B cell (primary cell): Measurements from ENCODE around the gene TALDO1. TPM values are rescaled to one million over a fixed set of nuclear protein-coding genes. Genes with fewer than 3 reads are reported as not detected.

Experiments
- ATAC-seq: fragments of 200-7000 bp; cut with Tn5 transposase; one replicate; pipeline ENCODE4 v1.10.0; 2021; ENCODE audit warnings: low read depth, mild to moderate bottlenecking, moderate number of reproducible peaks, moderate library complexity
- CTCF ChIA-PET: fragments of 350-600 bp; sonication (Branson Sonifier 250); formaldehyde crosslinking; loops from one replicate; lab custom pipeline; 2021; ENCODE audit warnings: antibody characterized with exemption, inconsistent platforms; lab: Charles Lee
- POLR2A ChIA-PET: fragments of 350-600 bp; sonication (Branson Sonifier 250); formaldehyde crosslinking; loops from one replicate; lab custom pipeline; 2021; ENCODE audit warnings: antibody characterized with exemption; lab: Charles Lee
- DNase-seq: peaks from one replicate; pipeline ENCODE4 v3.0.0; 2013
- H2AFZ ChIP-seq: 2 replicates; pipeline ENCODE4 v1.6.1; 2012; ENCODE audit warnings: mild to moderate bottlenecking, low read depth, low read length; ENCODE audit not compliant: insufficient read depth, poor library complexity, severe bottlenecking
- H3K27ac ChIP-seq, 2 donors: 1 replicate in 1 of 2; 2 replicates in 1 of 2; pipeline ENCODE4 v1.5.1; 2012 to 2013; ENCODE audit warnings: low read length in 2 of 2, mild to moderate bottlenecking in 2 of 2, moderate library complexity in 1 of 2
- H3K27me3 ChIP-seq, 4 experiments: fragments of 200-600 bp in 1 of 4; sonication (generic) in 1 of 4; replicated peaks in 1 of 4; 1 replicate in 2 of 4; 2 replicates in 2 of 4; pipeline versions ENCODE4 v1.6.1 to v1.7.0; 2013 to 2016; ENCODE audit warnings: low read length in 3 of 4, mild to moderate bottlenecking in 2 of 4, mixed read lengths in 1 of 4, moderate library complexity in 1 of 4; ENCODE audit not compliant: insufficient read depth in 4 of 4, control insufficient read depth in 3 of 4; ENCODE audit errors: control extremely low read depth in 1 of 4
- H3K36me3 ChIP-seq, 2 experiments: replicated peaks in 1 of 2; 1 replicate in 1 of 2; 2 replicates in 1 of 2; pipeline versions ENCODE4 v1.6.1 to v1.7.1; 2013; ENCODE audit warnings: low read length in 1 of 2; ENCODE audit not compliant: insufficient read depth in 2 of 2, control insufficient read depth in 1 of 2; ENCODE audit errors: control extremely low read depth in 1 of 2, extremely low read depth in 1 of 2
- H3K4me1 ChIP-seq, 2 donors: fragments of 200-600 bp in 1 of 2; sonication (generic) in 1 of 2; 1 replicate in 1 of 2; 2 replicates in 1 of 2; pipeline versions ENCODE4 v1.5.1 to v1.6.1; 2013 to 2017; ENCODE audit warnings: low read length in 2 of 2; ENCODE audit not compliant: control insufficient read depth in 2 of 2, insufficient read depth in 2 of 2
- H3K4me2 ChIP-seq: replicated peaks from 2 replicates; pipeline ENCODE3; 2012; ENCODE audit warnings: mild to moderate bottlenecking, low read depth, low read length; ENCODE audit not compliant: poor library complexity, severe bottlenecking
- H3K4me3 ChIP-seq, 5 experiments: fragments of 200-600 bp in 1 of 5; sonication (generic) in 1 of 5; 1 replicate in 3 of 5; 2 replicates in 2 of 5; pipeline versions ENCODE4 v1.5.1 to v1.7.0; 2011 to 2016; ENCODE audit warnings: low read length in 4 of 5, mild to moderate bottlenecking in 4 of 5, low read depth in 2 of 5, control low read depth in 1 of 5, moderate library complexity in 1 of 5; ENCODE audit not compliant: insufficient read depth in 1 of 5; ENCODE audit errors: control extremely low read depth in 1 of 5, extremely low read depth in 1 of 5
- H3K79me2 ChIP-seq: fragments of 200-600 bp; sonication (generic); one replicate; pipeline ENCODE4 v1.6.0; 2016; ENCODE audit warnings: low read length; ENCODE audit not compliant: control insufficient read depth, insufficient read depth
- H3K9ac ChIP-seq: fragments of 200-600 bp; sonication (generic); 2 replicates; pipeline ENCODE4 v1.6.1; 2017; ENCODE audit warnings: mild to moderate bottlenecking, low read length, moderate library complexity
- H3K9me3 ChIP-seq, 3 donors: one replicate each; pipeline versions ENCODE4 v1.6.1 to v1.7.1; 2013; ENCODE audit warnings: low read length in 2 of 3; ENCODE audit not compliant: control insufficient read depth in 2 of 3, insufficient read depth in 1 of 3; ENCODE audit errors: control extremely low read depth in 1 of 3
- H4K20me1 ChIP-seq: 2 replicates; pipeline ENCODE4 v1.6.0; 2012; ENCODE audit warnings: mild to moderate bottlenecking, low read length; ENCODE audit not compliant: insufficient read depth, control insufficient read depth, poor library complexity, severe bottlenecking
- H3K27ac Mint-ChIP-seq: one replicate; pipeline ENCODE4 v1.8.0; 2021; ENCODE audit warnings: mixed read lengths
- H3K27me3 Mint-ChIP-seq: one replicate; pipeline ENCODE4 v1.8.0; 2021; ENCODE audit warnings: mixed read lengths
- H3K4me1 Mint-ChIP-seq: one replicate; pipeline ENCODE4 v1.8.0; 2021; ENCODE audit warnings: mixed read lengths
- H3K4me3 Mint-ChIP-seq: one replicate; pipeline ENCODE4 v1.8.0; 2021; ENCODE audit warnings: mixed read lengths
- H3K9me3 Mint-ChIP-seq: one replicate; pipeline ENCODE4 v1.8.0; 2022; ENCODE audit warnings: mixed read lengths; ENCODE audit not compliant: insufficient read depth
- EZH2 ChIP-seq: IDR thresholded peaks from 2 replicates; pipeline ENCODE4 v1.6.1; 2012; ENCODE audit warnings: borderline replicate concordance, low read depth, mild to moderate bottlenecking, moderate library complexity, low read length; ENCODE audit not compliant: insufficient read depth, poor library complexity, severe bottlenecking
- WGBS: methylation state at CpG from one replicate; pipeline ENCODE4 v1.1.5; 2013; ENCODE audit warnings: missing lambda C conversion rate; ENCODE audit not compliant: insufficient coverage; 5-methylcytosine and 5-hydroxymethylcytosine counted together
- intact Hi-C: fragments of 100-400 bp; cut with micrococcal nuclease; formaldehyde crosslinking; loops from one replicate; pipeline ENCODE4 v1.10.0; 2022
- polyA plus RNA-seq: library from polyadenylated mRNA; depleted of rRNA; stranded (reverse); fragments of >200 nt; gene quantifications from 2 replicates; pipeline ENCODE4 v1.2.3, GENCODE V29; 2012
- total RNA-seq, 2 donors: library from RNA; stranded (reverse); fragments of 120-200 nt in 1 of 2; gene quantifications; 1 replicate in 1 of 2; 2 replicates in 1 of 2; pipeline versions ENCODE4 v1.2.3 to v1.2.4, GENCODE V29; 2013 to 2022
- TF ChIP-seq, protein P1 (sequence below): fragments of 200-600 bp; IDR thresholded peaks from one replicate; pipeline ENCODE4 v1.8.0; 2022; ENCODE audit warnings: antibody characterized with exemption, mild to moderate bottlenecking

Gene TALDO1
- total and polyA plus RNA-seq, 2 donors (not counting 1 experiment from before 2014, with no cell fraction given), result 82.4 to 116 TPM

DNA sequence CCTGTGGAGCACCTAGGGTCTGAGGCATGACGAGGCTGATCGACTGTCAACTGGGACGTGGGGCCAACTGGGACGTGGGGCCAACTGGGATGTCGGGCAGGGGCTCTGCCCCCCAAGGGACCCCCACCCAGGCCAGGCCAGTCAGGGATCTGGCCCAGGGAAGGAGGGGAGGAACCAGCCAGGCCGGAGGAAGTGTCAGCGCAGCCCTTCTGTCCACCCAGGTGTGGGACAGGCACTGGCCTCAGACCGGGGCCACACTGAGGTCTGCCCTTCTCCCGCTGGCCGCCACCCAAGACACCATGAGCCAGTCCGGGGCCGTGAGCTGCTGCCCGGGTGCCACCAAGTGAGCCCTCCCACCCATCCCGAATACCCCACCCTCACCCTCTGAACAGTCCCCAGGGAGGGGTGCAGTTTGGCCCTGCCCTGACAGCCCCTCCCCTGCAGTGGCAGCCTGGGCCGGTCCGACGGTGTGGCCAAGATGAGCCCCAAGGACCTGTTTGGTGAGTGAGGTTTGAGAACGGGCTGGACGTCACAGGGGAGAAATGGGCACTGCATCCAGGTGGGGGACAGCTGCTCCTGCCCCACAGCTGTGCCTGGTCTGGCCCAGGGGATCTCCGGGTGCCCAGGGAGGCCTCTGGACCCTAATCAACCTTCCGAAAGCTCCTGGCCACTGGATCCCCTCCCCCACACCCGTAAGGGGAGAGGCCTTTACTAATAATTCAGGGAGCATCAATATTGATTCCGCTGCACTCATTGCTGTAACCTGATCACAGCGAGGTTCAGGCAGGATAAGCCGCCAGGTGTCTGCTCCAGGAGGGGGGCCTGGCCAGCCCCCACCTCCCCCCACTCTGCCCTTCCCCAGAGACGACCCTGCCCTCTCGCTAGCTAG lies 37.9 kb upstream of the TALDO1 start:
- ChIA-PET POLR2A (interaction anchor here (0.6 to 0.8 kb wide), 2 partner anchors 14 to 66 kb away, joined by 3 to 7 read pairs; partner anchors contain the start of gene TMEM80), CTCF (no interaction called here)
- no peak overlapping the region for H3K27ac Mint-ChIP-seq
- H3K9me3 Mint-ChIP-seq, result no peaks in the 10 kb centered on the region
- Histone ChIP-seq H3K27me3 (peaks cover 0 to 44% (median 12%) of the 10 kb centered on the region in 4 experiments), H3K4me2 (no peak overlapping the region), H3K9me3 (peaks cover 0 to 4% (median 0%) of the 10 kb centered on the region in 3 donors), H3K9ac (no peak overlapping the region), H3K27ac (no peak overlapping the region), H3K36me3 (no peaks in the 10 kb centered on the region), H3K4me1 (peaks cover 13 to 21% of the 10 kb centered on the region in 2 donors), H3K4me3 (no peak overlapping the region), H4K20me1 (peaks cover 12% of the 10 kb centered on the region), H3K79me2 (peaks cover 4% of the 10 kb centered on the region), H2AFZ (no peak overlapping the region)
- WGBS, result 87% methylated on average over 19 of the region's 27 CpGs
- H3K4me1 Mint-ChIP-seq, result peaks cover 10% of the 10 kb centered on the region
- ATAC-seq (no peak), DNase-seq (no peak)
- intact Hi-C loops, result no loop called here
- peaks cover 13% of the 10 kb centered on the region for H3K27me3 Mint-ChIP-seq
- no peak overlapping the region for H3K4me3 Mint-ChIP-seq
- TF ChIP-seq EZH2, result no peak
- TF ChIP-seq, protein P1, sequence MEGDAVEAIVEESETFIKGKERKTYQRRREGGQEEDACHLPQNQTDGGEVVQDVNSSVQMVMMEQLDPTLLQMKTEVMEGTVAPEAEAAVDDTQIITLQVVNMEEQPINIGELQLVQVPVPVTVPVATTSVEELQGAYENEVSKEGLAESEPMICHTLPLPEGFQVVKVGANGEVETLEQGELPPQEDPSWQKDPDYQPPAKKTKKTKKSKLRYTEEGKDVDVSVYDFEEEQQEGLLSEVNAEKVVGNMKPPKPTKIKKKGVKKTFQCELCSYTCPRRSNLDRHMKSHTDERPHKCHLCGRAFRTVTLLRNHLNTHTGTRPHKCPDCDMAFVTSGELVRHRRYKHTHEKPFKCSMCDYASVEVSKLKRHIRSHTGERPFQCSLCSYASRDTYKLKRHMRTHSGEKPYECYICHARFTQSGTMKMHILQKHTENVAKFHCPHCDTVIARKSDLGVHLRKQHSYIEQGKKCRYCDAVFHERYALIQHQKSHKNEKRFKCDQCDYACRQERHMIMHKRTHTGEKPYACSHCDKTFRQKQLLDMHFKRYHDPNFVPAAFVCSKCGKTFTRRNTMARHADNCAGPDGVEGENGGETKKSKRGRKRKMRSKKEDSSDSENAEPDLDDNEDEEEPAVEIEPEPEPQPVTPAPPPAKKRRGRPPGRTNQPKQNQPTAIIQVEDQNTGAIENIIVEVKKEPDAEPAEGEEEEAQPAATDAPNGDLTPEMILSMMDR, result no peak

DNA sequence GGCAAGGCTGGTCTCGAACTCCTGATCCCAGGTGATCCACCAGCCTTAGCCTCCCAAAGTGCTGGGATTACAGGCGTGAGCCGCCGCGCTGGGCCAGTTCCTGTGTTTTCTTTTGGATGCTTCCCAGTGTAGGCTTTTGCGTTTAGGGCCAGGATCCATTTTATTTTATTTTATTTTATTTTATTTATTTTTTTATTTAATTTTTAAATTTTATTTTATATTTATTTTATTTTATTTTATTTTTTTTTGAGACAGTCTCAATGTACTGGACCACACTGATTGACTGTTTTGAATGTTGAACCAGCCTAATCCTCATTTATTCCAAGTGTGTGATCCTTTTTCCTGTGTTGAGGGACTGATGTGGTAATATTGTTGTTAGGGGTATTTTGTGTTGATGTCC lies 32.8 kb upstream of the TALDO1 start:
- Mint-ChIP-seq H3K27ac (no peak overlapping the region), H3K9me3 (no peaks in the 10 kb centered on the region), H3K27me3 (peaks cover 19% of the 10 kb centered on the region), H3K4me1 (peaks cover 10% of the 10 kb centered on the region), H3K4me3 (no peak overlapping the region)
- Histone ChIP-seq H3K9me3 (peaks cover 0 to 9% (median 0%) of the 10 kb centered on the region in 3 donors), H4K20me1 (no peaks in the 10 kb centered on the region), H3K27me3 (peaks cover 0 to 19% (median 2%) of the 10 kb centered on the region in 4 experiments), H3K36me3 (no peaks in the 10 kb centered on the region), H3K4me3 (no peak overlapping the region), H3K27ac (no peak overlapping the region), H3K4me1 (peaks cover 0 to 13% of the 10 kb centered on the region in 2 donors), H3K79me2 (no peaks in the 10 kb centered on the region), H2AFZ (no peak overlapping the region), H3K9ac (no peak overlapping the region), H3K4me2 (no peak overlapping the region)
- no peak for ATAC-seq
- no peak for DNase-seq
- WGBS, result 88% methylated on average over 2 of the region's 6 CpGs
- POLR2A ChIA-PET, result no interaction called here
- intact Hi-C loops, result no loop called here
- CTCF ChIA-PET, result no interaction called here
- TF ChIP-seq EZH2, result no peak
- TF ChIP-seq, protein P1, result no peak
